ENCODE measurements around the gene CYP2S1. TPM values are rescaled to one million over a fixed set of nuclear protein-coding genes. Genes with fewer than 3 reads are reported as not detected.
"Not testable (repeated sequence)": the region's sequence is repeated elsewhere in the genome, so short reads cannot be mapped to it uniquely, and the experiment has no call there.

CYP2S1 gene, protein sequence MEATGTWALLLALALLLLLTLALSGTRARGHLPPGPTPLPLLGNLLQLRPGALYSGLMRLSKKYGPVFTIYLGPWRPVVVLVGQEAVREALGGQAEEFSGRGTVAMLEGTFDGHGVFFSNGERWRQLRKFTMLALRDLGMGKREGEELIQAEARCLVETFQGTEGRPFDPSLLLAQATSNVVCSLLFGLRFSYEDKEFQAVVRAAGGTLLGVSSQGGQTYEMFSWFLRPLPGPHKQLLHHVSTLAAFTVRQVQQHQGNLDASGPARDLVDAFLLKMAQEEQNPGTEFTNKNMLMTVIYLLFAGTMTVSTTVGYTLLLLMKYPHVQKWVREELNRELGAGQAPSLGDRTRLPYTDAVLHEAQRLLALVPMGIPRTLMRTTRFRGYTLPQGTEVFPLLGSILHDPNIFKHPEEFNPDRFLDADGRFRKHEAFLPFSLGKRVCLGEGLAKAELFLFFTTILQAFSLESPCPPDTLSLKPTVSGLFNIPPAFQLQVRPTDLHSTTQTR
- total RNA-seq (2014; rRNA removed; shearing (Covaris generic)) = 60.4 and 108 TPM in 2 replicates

- Histone ChIP-seq H3K27me3 (ENCODE audit: control insufficient read depth, insufficient read depth, low read length) (no peaks in the 10 kb centered on the region), H3K4me3 (ENCODE audit: insufficient read depth, low read depth, low read length) (peak within 1 kb of the TSS; percentile 92), H3K36me3 (replicated peaks; ENCODE audit: control insufficient read depth, insufficient read depth, low read length) (peaks cover 24% of the 10 kb centered on the region)
- DNase-seq = peak; percentile 95
These were observed at the start of gene CYP2S1 for GRCh38 chr19:41192574-41193429. TSS of gene CYP2S1 (plus strand) at chr19:41193219. CDS start at chr19:41193265, 46 bp downstream.

DNA sequence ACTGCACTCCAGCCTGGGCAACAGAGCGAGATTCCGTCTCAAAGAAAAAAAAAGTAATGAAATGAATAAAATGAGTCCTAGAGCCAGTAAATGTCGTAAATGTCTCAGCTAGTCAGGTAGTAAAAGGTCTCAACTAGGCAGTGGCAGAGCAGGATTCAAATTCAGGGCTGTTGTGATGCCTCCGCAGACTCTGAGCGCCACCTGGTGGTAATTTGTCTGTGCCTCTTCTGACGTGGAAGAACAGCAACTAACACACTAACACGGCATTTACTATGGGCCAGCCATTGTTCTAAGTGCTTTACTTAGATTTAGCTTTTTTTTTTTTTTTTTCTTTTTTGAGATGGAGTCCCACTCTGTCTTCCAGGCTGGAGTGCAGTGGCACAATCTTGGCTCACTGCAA is 48.6 kb upstream of the CYP2S1 start:
- Histone ChIP-seq H3K36me3 (replicated peaks; ENCODE audit: control insufficient read depth, insufficient read depth, low read length) (no peaks in the 10 kb centered on the region), H3K27me3 (ENCODE audit: control insufficient read depth, insufficient read depth, low read length) (no peaks in the 10 kb centered on the region), H3K4me3 (ENCODE audit: insufficient read depth, low read depth, low read length) (no peak overlapping the region)
- peak; percentile 70 for DNase-seq

DNA sequence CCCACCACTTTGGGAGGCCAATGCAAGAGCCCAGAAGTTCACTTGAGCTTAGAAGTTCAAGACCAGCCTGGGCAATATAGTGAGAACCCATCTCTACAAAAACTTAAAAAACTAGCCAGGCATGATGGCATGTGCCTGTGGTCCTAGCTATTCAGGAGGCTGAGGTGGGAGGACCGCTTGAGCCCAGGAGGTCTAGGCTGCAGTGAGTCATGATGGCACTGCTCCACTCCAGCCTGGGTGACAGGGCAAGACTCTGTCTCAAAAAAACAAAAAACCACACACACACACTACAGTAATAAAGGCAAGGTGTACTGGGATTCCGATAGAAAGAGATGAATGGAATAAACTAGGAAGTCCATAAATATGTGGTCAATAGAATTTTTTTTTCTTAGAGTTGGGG is 43.2 kb upstream of the CYP2S1 start:
- no peaks in the 10 kb centered on the region for H3K27me3 ChIP-seq (ENCODE audit: control insufficient read depth, insufficient read depth, low read length)

DNA sequence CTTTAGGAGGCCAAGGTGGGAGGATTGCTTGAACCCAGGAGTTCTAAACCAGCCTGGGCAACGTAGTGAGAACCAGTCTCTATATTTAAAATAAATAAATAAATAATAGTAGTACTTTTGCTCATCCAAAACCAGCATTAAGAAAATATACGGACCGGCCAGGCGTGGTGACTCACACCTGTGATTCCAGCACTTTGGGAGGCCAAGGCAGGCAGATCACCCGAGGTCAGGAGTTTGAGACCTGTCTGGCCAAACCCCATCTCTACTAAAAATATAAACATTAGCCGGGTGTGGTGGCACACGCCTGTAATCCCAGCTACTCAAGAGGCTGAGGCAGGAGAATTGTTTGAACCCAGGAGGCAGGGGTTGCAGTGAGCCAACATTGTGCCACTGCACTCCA is 42.0 kb upstream of the CYP2S1 start:
- not testable (repeated sequence) for H3K4me3 ChIP-seq (ENCODE audit: insufficient read depth, low read depth, low read length); DNase-seq; H3K27me3 ChIP-seq (ENCODE audit: control insufficient read depth, insufficient read depth, low read length); H3K36me3 ChIP-seq (replicated peaks; ENCODE audit: control insufficient read depth, insufficient read depth, low read length)

More for the DNA sequence above, 43.2 kb upstream of the CYP2S1 start:
- Histone ChIP-seq H3K36me3 (replicated peaks; ENCODE audit: control insufficient read depth, insufficient read depth, low read length) (no peaks in the 10 kb centered on the region), H3K4me3 (ENCODE audit: insufficient read depth, low read depth, low read length) (no peak overlapping the region)
- no peak for DNase-seq

DNA sequence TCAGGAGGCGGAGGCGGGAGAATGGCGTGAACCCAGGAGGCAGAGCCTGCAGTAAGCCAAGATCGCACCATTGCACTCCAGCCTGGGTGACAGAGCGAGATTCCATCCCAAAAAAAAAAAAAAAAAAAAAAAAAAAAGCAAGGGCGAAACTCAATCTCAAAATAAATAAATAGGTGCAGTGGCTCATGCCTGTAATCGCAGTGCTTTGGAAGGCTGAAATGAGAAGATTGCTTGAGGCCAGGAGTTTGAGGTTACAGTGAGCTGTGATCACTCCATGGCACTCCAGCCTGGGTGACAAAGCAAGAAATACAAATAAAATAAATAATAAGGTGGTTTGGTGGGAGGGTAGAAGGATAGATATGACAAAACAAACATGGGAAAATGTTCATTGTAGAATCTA is 39.0 kb upstream of the CYP2S1 start:
- Histone ChIP-seq H3K27me3 (ENCODE audit: control insufficient read depth, insufficient read depth, low read length) (no peaks in the 10 kb centered on the region), H3K36me3 (replicated peaks; ENCODE audit: control insufficient read depth, insufficient read depth, low read length) (no peaks in the 10 kb centered on the region), H3K4me3 (ENCODE audit: insufficient read depth, low read depth, low read length) (no peak overlapping the region)
- DNase-seq = no peak

GRCh38 chr19:41156207-41156606 is 36.8 kb upstream of the CYP2S1 start:
- no peaks in the 10 kb centered on the region for H3K27me3 ChIP-seq (ENCODE audit: control insufficient read depth, insufficient read depth, low read length)
- no peak for DNase-seq
- H3K4me3 ChIP-seq (ENCODE audit: insufficient read depth, low read depth, low read length) = no peak overlapping the region
- no peaks in the 10 kb centered on the region for H3K36me3 ChIP-seq (replicated peaks; ENCODE audit: control insufficient read depth, insufficient read depth, low read length)

- DNase-seq = no peak
- Histone ChIP-seq H3K4me3 (ENCODE audit: insufficient read depth, low read depth, low read length) (no peak overlapping the region), H3K36me3 (replicated peaks; ENCODE audit: control insufficient read depth, insufficient read depth, low read length) (no peaks in the 10 kb centered on the region), H3K27me3 (ENCODE audit: control insufficient read depth, insufficient read depth, low read length) (no peaks in the 10 kb centered on the region)
These were observed 33.1 kb upstream of the CYP2S1 start for GRCh38 chr19:41159881-41160280.

DNA sequence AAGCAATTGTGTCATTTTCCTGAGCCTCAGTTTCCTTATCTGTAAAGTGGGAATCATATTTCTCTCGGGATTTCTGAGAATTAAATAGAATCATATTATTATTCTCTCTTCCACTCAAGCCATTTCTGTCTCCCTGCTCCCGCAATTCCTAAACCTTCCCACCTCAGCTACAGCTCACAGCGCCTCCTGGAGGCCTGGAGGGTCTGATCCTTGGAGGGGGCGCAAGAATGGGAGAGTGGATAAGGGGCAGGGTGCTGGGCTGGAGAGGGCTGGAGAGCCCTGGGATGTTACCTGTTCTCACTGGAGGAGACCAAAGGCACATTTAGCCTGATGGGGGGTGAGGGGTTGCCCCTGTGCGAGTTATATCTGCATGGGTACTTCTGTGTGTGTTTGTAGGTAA is 31.1 kb upstream of the CYP2S1 start:
- Histone ChIP-seq H3K27me3 (ENCODE audit: control insufficient read depth, insufficient read depth, low read length) (no peaks in the 10 kb centered on the region), H3K4me3 (ENCODE audit: insufficient read depth, low read depth, low read length) (no peak overlapping the region), H3K36me3 (replicated peaks; ENCODE audit: control insufficient read depth, insufficient read depth, low read length) (no peaks in the 10 kb centered on the region)
- DNase-seq = peak; percentile 78

DNA sequence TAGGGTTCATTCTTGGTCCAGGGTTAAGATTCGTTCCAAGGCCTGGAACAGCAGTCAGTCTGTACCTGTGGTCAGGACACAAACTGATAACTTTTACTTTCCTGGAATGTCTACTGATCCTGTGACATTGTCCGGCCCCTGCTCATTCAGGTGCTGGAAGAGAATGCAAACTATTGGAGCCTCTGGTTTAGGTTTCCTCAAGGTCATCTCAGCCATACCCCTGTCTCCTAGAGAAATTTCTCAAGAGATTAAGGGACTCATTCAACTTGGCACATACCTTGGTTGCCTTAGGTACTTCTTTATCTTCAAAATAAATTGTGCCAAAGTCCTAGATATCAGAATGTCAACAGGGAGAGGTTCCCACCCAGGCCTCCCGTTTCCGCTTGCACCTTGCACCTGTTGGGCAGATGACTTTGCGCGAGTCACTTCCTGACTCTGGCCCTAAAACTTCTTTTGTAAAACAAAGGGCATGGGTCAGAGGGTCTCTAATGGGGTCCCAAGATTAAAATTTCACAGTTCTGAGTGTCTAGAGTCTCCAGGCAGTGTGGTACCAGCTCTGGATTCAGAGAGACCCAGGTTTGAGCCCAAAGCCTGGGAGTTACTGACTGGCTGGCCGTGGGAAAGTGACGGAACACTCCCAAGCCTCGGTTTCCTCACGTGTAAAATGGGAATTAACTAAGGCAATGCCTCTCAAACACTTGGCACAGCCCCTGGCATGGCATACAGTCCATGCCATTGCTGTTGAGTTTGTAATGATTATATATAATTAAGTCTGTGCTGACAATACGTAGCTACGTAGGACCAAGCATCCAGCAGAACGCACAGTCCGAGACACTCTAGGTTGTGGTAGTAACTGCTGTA is 25.8 kb upstream of the CYP2S1 start:
- peak; percentile 6 for DNase-seq
- no peaks in the 10 kb centered on the region for H3K27me3 ChIP-seq (ENCODE audit: control insufficient read depth, insufficient read depth, low read length)
- no peak overlapping the region for H3K4me3 ChIP-seq (ENCODE audit: insufficient read depth, low read depth, low read length)
- H3K36me3 ChIP-seq (replicated peaks; ENCODE audit: control insufficient read depth, insufficient read depth, low read length) = no peaks in the 10 kb centered on the region

DNA sequence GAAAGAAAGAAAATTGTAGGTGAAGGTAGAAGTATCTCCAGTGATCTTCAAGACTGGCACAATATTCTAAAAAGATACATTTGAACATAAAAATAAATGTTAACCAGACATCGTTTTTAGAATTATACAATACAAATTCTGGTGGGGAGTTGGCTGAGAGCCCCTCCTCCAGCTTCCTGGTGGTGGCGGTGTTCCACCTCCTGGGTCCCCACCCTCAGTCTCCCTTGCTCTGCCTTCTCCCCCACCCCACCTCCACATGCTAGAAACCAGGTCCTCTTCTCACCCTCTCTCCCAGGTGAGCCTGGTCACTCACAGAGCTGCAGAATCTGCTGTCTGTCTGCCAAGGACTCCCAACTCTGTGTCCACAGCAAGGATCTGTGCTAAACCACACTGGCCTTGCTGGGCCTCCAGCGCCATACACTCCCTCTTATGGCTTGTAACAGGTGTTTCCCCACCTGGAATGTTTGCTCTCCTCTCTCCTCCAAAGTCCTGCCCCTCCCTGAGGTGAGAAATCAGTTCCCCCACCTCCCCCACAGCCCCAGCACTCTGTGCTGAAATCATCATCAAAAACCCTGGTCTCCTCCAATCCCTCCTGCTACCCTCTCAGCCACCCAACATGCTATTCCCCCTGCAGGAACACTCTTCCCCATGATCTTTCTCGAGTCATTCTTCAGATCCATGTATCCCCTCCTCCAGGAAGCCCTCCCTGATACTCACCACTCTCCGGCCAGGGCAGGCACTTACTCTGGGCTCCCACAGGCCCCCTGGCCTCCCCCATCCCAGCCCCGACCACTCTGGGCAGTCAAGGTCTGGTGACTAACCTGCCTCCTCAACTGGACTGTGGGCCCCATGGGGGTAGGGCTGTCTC is 20.5 kb upstream of the CYP2S1 start:
- Histone ChIP-seq H3K36me3 (replicated peaks; ENCODE audit: control insufficient read depth, insufficient read depth, low read length) (no peaks in the 10 kb centered on the region), H3K4me3 (ENCODE audit: insufficient read depth, low read depth, low read length) (no peak overlapping the region), H3K27me3 (ENCODE audit: control insufficient read depth, insufficient read depth, low read length) (no peaks in the 10 kb centered on the region)
- DNase-seq = peak; percentile 73

DNA sequence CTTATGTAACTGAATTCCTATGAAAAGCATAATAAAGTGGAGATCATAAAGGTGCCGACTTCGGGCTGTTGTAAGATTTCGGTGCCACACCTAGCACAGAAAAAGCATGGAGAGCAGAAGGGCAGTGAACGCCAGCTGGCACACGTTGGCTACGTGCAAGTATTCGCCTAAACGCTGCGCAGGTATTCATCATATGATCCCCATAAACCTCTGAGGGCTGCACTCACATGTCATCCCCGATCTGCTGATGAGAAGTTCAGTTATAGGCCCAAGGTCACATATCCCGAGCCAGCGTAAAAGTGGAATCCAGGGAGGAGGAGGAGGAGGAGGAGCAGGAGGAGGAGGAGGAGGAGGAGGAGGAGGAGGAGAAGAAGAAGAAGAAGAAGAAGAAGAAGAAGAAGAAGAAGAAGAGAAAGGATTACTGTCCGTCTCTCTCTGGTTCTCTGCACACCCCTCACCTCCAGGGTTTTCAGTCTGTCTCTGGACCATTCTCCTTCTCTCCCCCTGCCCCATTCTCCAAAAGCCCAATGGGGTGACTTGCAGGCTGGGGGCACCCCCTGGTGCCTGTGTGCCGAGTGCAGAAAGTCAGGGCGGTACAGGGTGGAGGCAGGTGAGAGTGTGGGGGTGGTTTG is 18.6 kb upstream of the CYP2S1 start:
- peak; percentile 8 for DNase-seq
- H3K27me3 ChIP-seq (ENCODE audit: control insufficient read depth, insufficient read depth, low read length) = no peaks in the 10 kb centered on the region
- H3K36me3 ChIP-seq (replicated peaks; ENCODE audit: control insufficient read depth, insufficient read depth, low read length) = no peaks in the 10 kb centered on the region
- H3K4me3 ChIP-seq (ENCODE audit: insufficient read depth, low read depth, low read length) = no peak overlapping the region

DNA sequence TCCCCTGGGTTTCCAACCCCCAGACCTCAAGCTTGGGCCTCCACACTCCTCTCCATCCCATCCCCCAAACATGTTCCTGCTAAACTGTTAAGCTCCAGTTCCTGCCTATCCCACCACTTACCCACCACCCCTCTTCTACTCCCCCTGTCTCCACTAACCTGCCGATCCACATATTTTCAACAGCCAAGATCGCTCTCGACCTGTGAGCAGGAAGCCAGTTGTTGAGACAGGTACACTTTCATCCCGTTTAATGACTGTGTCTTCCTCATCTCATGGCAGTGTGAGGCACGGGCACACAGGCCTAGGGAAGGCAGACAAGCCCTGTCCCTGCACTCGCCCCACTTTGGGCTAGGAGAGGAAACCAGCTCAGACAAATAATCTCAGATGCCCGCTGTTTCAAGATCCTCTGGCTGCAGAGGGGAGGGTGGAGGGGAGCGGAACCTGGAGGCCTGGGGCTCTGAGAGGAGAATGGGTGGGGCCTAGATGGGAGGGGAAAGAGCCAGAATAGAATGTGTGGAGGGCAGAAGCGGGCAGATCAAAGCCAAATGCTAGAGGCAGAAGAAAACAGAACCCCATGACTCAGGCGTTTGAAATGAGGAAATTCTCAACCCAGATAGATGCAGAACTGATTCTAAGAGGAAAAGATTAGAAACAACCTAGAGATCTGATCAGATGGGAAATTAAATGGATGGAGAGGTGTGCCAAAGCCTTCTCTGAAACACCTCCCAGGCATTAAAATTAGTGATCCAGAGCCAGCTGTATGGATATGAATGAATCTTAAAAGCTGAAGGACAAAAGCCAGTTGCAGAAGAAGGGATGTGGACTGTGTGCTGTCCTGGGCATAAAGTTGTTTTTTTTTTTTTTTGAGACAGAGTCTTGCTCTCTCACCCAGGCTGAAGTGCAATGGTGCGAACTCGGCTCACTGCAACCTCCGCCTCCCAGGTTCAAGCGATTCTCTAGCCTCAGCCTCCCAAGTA is 16.9 kb upstream of the CYP2S1 start:
- H3K27me3 ChIP-seq (ENCODE audit: control insufficient read depth, insufficient read depth, low read length) = no peaks in the 10 kb centered on the region
- no peaks in the 10 kb centered on the region for H3K36me3 ChIP-seq (replicated peaks; ENCODE audit: control insufficient read depth, insufficient read depth, low read length)
- peak overlapping the region; percentile 18; the same call in 1 of the 2 replicates for H3K4me3 ChIP-seq (ENCODE audit: insufficient read depth, low read depth, low read length)
- peak; percentile 90 for DNase-seq

Measured in H7 (cell line).